ENCODE measurements around the gene TATDN2. TPM values are rescaled to one million over a fixed set of nuclear protein-coding genes. Genes with fewer than 3 reads are reported as not detected.
"Not testable (repeated sequence)": the region's sequence is repeated elsewhere in the genome, so short reads cannot be mapped to it uniquely, and the experiment has no call there.

The TATDN2 gene
- total and polyA plus RNA-seq, 2 experiments from 2014 or later, result 4.6 to 8.4 TPM

- Histone ChIP-seq H2AFZ (no peak overlapping the region), H3K4me1 (ENCODE audit: insufficient read depth) (no peaks in the 10 kb centered on the region), H3K9ac (no peak overlapping the region), H3K36me3 (ENCODE audit: low read depth) (no peaks in the 10 kb centered on the region), H3K27me3 (replicated peaks; ENCODE audit: insufficient read depth) (no peaks in the 10 kb centered on the region), H3K4me3 (no peak overlapping the region), H4K20me1 (ENCODE audit: insufficient read depth) (no peaks in the 10 kb centered on the region), H3K9me3 (ENCODE audit: low read depth) (no peaks in the 10 kb centered on the region), H3K9me2 (ENCODE audit: insufficient read depth) (no peaks in the 10 kb centered on the region), H3K27ac (no peak overlapping the region), H3K79me2 (ENCODE audit: insufficient read depth) (0 out of 2 replicates have a peak, but pooled peaks cover under 1% of the 10 kb centered on the region), H3F3A (ENCODE audit: insufficient read depth) (peaks cover 15% of the 10 kb centered on the region; the same call in 1 of the 2 replicates), H3K4me2 (ENCODE audit: unreplicated experiment) (no peak overlapping the region)
- TF ChIP-seq EZH2phosphoT487 (IDR thresholded peaks at IDR 0.05; ENCODE audit: insufficient read depth, low read depth), result no peak
- TF ChIP-seq EZH2 (IDR thresholded peaks at IDR 0.05; ENCODE audit: insufficient read depth, poor library complexity, severe bottlenecking), result no peak
- no peak for DNase-seq
- in situ Hi-C loops (cut with MboI), result no loop called here
- WGBS, 2 experiments (ENCODE audit: low coverage in 1 of 2, low lambda C conversion rate in 2 of 2, missing lambda C conversion rate in 2 of 2), result 95% methylated on average over 12 of the region's 12 CpGs
Observed at GRCh38 chr3:10294030-10294586, 45.8 kb downstream of the TATDN2 start.

DNA sequence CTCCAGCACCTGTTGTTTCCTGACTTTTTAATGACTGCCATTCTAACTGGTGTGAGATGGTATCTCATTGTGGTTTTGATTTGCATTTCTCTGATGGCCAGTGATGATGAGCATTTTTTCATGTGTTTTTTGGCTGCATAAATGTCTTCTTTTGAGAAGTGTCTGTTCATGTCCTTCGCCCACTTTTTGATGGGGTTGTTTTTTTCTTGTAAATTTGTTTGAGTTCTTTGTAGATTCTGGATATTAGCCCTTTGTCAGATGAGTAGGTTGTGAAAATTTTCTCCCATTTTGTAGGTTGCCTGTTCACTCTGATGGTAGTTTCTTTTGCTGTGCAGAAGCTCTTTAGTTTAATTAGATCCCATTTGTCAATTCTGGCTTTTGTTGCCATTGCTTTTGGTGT lies 49.8 kb downstream of the TATDN2 start:
- H3K9ac ChIP-seq; in situ Hi-C loops (cut with MboI); H3K9me2 ChIP-seq (ENCODE audit: insufficient read depth); H3K9me3 ChIP-seq (ENCODE audit: low read depth); DNase-seq; H3K27me3 ChIP-seq (replicated peaks; ENCODE audit: insufficient read depth); H3K27ac ChIP-seq; H3K4me2 ChIP-seq (ENCODE audit: unreplicated experiment); H3K79me2 ChIP-seq (ENCODE audit: insufficient read depth); H2AFZ ChIP-seq; H4K20me1 ChIP-seq (ENCODE audit: insufficient read depth); H3K4me1 ChIP-seq (ENCODE audit: insufficient read depth); H3K4me3 ChIP-seq: not testable (repeated sequence)
- 83% methylated on average over 1 of the region's 1 CpG; no CpG with 5 or more reads in 1 of the 2 experiments for WGBS, 2 experiments (ENCODE audit: low coverage in 1 of 2, low lambda C conversion rate in 2 of 2, missing lambda C conversion rate in 2 of 2)
- H3K36me3 ChIP-seq (ENCODE audit: low read depth), result peaks cover 12% of the 10 kb centered on the region; the same call in 1 of the 2 replicates
- peaks cover 48% of the 10 kb centered on the region for H3F3A ChIP-seq (ENCODE audit: insufficient read depth)

GRCh38 chr3:10299175-10299574 lies 50.9 kb downstream of the TATDN2 start:
- Histone ChIP-seq H3K27me3 (replicated peaks; ENCODE audit: insufficient read depth) (no peaks in the 10 kb centered on the region), H3K9ac (no peak overlapping the region), H3F3A (ENCODE audit: insufficient read depth) (peaks cover 55% of the 10 kb centered on the region), H4K20me1 (ENCODE audit: insufficient read depth) (no peaks in the 10 kb centered on the region), H3K4me1 (ENCODE audit: insufficient read depth) (no peaks in the 10 kb centered on the region), H3K79me2 (ENCODE audit: insufficient read depth) (peaks cover 8% of the 10 kb centered on the region; the same call in 1 of the 2 replicates), H3K9me2 (ENCODE audit: insufficient read depth) (no peaks in the 10 kb centered on the region), H3K36me3 (ENCODE audit: low read depth) (peaks cover 15% of the 10 kb centered on the region; the same call in 1 of the 2 replicates), H3K4me3 (no peak overlapping the region), H2AFZ (no peak overlapping the region), H3K4me2 (ENCODE audit: unreplicated experiment) (no peak overlapping the region), H3K27ac (0 out of 2 replicates have a peak overlapping the region, but pooled peaks have one; percentile 27), H3K9me3 (ENCODE audit: low read depth) (no peaks in the 10 kb centered on the region)
- peak; percentile 18 for DNase-seq
- in situ Hi-C loops (cut with MboI), result no loop called here
- 76 to 77% methylated on average over 2 of the region's 2 CpGs for WGBS, 2 experiments (ENCODE audit: low coverage in 1 of 2, low lambda C conversion rate in 2 of 2, missing lambda C conversion rate in 2 of 2)
- no peak for TF ChIP-seq EZH2phosphoT487 (IDR thresholded peaks at IDR 0.05; ENCODE audit: insufficient read depth, low read depth)
- TF ChIP-seq EZH2 (IDR thresholded peaks at IDR 0.05; ENCODE audit: insufficient read depth, poor library complexity, severe bottlenecking), result no peak

DNA sequence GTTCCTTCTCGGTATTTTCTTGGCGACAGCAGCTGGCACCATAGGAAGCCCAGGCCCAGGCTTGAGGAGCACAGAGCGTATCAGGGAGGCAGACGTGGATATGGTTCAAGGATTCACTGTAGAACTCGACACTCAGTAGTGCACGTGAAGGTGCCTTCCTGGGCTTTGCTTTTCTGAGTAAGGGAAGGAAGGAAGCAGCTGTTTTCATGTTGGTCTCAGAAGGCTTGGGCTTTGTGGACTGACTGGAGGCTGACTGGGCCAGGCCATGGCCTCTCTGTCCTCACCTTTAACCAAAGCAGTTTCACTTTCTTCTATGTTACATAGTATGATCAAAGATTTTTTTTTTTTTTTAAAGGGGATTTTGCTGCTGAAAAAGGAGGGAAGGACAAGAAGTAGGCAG lies 51.4 kb downstream of the TATDN2 start:
- in situ Hi-C loops (cut with MboI), result no loop called here
- H3K4me1 ChIP-seq (ENCODE audit: insufficient read depth), result no peaks in the 10 kb centered on the region

More for the DNA sequence above, 51.4 kb downstream of the TATDN2 start:
- no peak overlapping the region for H2AFZ ChIP-seq
- no peak for DNase-seq
- H3K9ac ChIP-seq, result no peak overlapping the region
- H3K27me3 ChIP-seq (replicated peaks; ENCODE audit: insufficient read depth), result no peaks in the 10 kb centered on the region
- H4K20me1 ChIP-seq (ENCODE audit: insufficient read depth), result no peaks in the 10 kb centered on the region
- H3K9me3 ChIP-seq (ENCODE audit: low read depth), result no peaks in the 10 kb centered on the region
- peaks cover 20% of the 10 kb centered on the region for H3K36me3 ChIP-seq (ENCODE audit: low read depth)
- 0 out of 2 replicates have a peak overlapping the region, but pooled peaks have one; percentile 27 for H3K27ac ChIP-seq
- peaks cover 55% of the 10 kb centered on the region for H3F3A ChIP-seq (ENCODE audit: insufficient read depth)
- H3K4me3 ChIP-seq, result no peak overlapping the region
- TF ChIP-seq EZH2phosphoT487 (IDR thresholded peaks at IDR 0.05; ENCODE audit: insufficient read depth, low read depth) (no peak), EZH2 (IDR thresholded peaks at IDR 0.05; ENCODE audit: insufficient read depth, poor library complexity, severe bottlenecking) (no peak)
- H3K9me2 ChIP-seq (ENCODE audit: insufficient read depth), result no peaks in the 10 kb centered on the region
- 54 to 58% methylated on average over 6 of the region's 6 CpGs for WGBS, 2 experiments (ENCODE audit: low coverage in 1 of 2, low lambda C conversion rate in 2 of 2, missing lambda C conversion rate in 2 of 2)
- H3K4me2 ChIP-seq (ENCODE audit: unreplicated experiment), result no peak overlapping the region
- peaks cover 8% of the 10 kb centered on the region; the same call in 1 of the 2 replicates for H3K79me2 ChIP-seq (ENCODE audit: insufficient read depth)

Data from GM23248 (cell line).